ENCODE results near the gene RPL15.

RPL15 gene

DNA sequence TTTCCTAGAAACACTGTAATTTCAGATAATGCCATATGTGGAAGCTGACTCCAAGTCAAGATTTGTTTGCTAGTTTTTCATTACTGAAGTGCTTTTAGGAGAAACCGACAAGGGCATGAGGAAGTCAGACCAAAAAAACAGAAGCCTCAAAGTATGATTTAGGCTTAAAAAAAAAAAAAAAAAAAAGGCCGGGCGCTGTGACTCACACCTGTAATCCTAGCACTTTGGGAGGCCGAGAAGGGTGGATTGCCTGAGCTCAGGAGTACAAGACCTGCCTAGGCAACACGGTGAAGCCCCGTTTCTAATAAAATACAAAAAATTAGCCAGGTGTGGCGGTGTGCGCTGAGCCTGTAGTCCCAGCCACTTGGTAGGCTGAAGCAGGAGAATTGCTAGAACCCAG is 11.6 kb downstream of the RPL15 start:
- no peak for TF ChIP-seq CTCF (IDR thresholded peaks at IDR 0.05)
- no peaks in the 10 kb centered on the region for H3K9me3 ChIP-seq (ENCODE audit: control insufficient read depth, low read length)

GRCh38 chr3:23931597-23931996 is 14.7 kb downstream of the RPL15 start:
- Histone ChIP-seq H3K9ac (no peak overlapping the region), H3K27me3 (ENCODE audit: control insufficient read depth, insufficient read depth, low read length) (no peaks in the 10 kb centered on the region), H3K79me2 (no peaks in the 10 kb centered on the region), H3K4me3 (ENCODE audit: low read depth, low read length) (no peak overlapping the region), H3K27ac (no peak overlapping the region), H3K9me3 (ENCODE audit: control insufficient read depth, low read length) (no peaks in the 10 kb centered on the region), H3K4me2 (ENCODE audit: low read length) (no peak overlapping the region), H3K36me3 (ENCODE audit: control insufficient read depth, insufficient read depth, low read length) (no peaks in the 10 kb centered on the region), H2AFZ (no peak overlapping the region), H3K4me1 (no peaks in the 10 kb centered on the region)
- TF ChIP-seq CTCF (IDR thresholded peaks at IDR 0.05) = no peak

More for the DNA sequence above, 11.6 kb downstream of the RPL15 start:
- Histone ChIP-seq H3K9ac (no peak overlapping the region), H3K27ac (no peak overlapping the region), H3K4me3 (ENCODE audit: low read depth, low read length) (no peak overlapping the region), H3K27me3 (ENCODE audit: control insufficient read depth, insufficient read depth, low read length) (no peaks in the 10 kb centered on the region), H2AFZ (peak overlapping the region; percentile 44), H3K4me1 (no peaks in the 10 kb centered on the region), H3K4me2 (ENCODE audit: low read length) (no peak overlapping the region), H3K79me2 (no peaks in the 10 kb centered on the region), H3K36me3 (ENCODE audit: control insufficient read depth, insufficient read depth, low read length) (no peaks in the 10 kb centered on the region)

DNA sequence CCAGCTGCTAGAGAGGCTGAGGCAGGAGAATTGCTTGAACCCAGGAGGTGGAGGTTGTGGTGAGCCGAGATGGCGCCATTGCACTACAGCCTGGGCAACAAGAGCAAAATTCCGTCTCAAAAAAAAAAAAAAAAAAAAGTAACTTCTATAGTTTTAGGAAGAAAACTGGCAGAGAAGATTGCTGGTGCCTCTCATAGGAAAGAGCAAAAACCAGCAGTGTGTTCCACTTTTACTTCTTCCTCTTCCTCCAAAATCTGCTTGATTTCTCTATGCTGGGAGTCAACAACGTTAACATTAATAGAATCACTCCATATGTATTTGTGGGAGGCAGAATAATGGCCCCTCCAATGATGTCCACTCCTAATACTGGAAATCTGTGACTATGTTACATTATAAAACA is 15.6 kb downstream of the RPL15 start:
- H3K4me1 ChIP-seq = no peaks in the 10 kb centered on the region
- H3K9ac ChIP-seq = no peak overlapping the region
- H3K79me2 ChIP-seq = no peaks in the 10 kb centered on the region
- no peak overlapping the region for H2AFZ ChIP-seq
- no peaks in the 10 kb centered on the region for H3K27me3 ChIP-seq (ENCODE audit: control insufficient read depth, insufficient read depth, low read length)
- TF ChIP-seq CTCF (IDR thresholded peaks at IDR 0.05) = no peak
- H3K27ac ChIP-seq = no peak overlapping the region
- no peaks in the 10 kb centered on the region for H3K36me3 ChIP-seq (ENCODE audit: control insufficient read depth, insufficient read depth, low read length)
- H3K4me3 ChIP-seq (ENCODE audit: low read depth, low read length) = no peak overlapping the region
- H3K9me3 ChIP-seq (ENCODE audit: control insufficient read depth, low read length) = no peaks in the 10 kb centered on the region
- H3K4me2 ChIP-seq (ENCODE audit: low read length) = no peak overlapping the region

GRCh38 chr3:23934253-23934652 is 17.3 kb downstream of the RPL15 start:
- Histone ChIP-seq H3K4me2 (ENCODE audit: low read length) (no peak overlapping the region), H3K9me3 (ENCODE audit: control insufficient read depth, low read length) (no peaks in the 10 kb centered on the region), H3K27me3 (ENCODE audit: control insufficient read depth, insufficient read depth, low read length) (no peaks in the 10 kb centered on the region), H3K4me3 (ENCODE audit: low read depth, low read length) (no peak overlapping the region), H3K9ac (no peak overlapping the region), H3K79me2 (no peaks in the 10 kb centered on the region), H3K27ac (no peak overlapping the region), H2AFZ (no peak overlapping the region), H3K4me1 (no peaks in the 10 kb centered on the region), H3K36me3 (ENCODE audit: control insufficient read depth, insufficient read depth, low read length) (no peaks in the 10 kb centered on the region)
- TF ChIP-seq CTCF (IDR thresholded peaks at IDR 0.05) = no peak

GRCh38 chr3:23937296-23937695 is 20.4 kb downstream of the RPL15 start:
- Histone ChIP-seq H3K4me2 (ENCODE audit: low read length) (no peak overlapping the region), H3K4me1 (no peaks in the 10 kb centered on the region), H3K9ac (no peak overlapping the region), H3K27me3 (ENCODE audit: control insufficient read depth, insufficient read depth, low read length) (no peaks in the 10 kb centered on the region), H3K9me3 (ENCODE audit: control insufficient read depth, low read length) (no peaks in the 10 kb centered on the region), H3K36me3 (ENCODE audit: control insufficient read depth, insufficient read depth, low read length) (no peaks in the 10 kb centered on the region), H3K4me3 (ENCODE audit: low read depth, low read length) (no peak overlapping the region), H3K27ac (no peak overlapping the region), H2AFZ (no peak overlapping the region), H3K79me2 (no peaks in the 10 kb centered on the region)
- no peak for TF ChIP-seq CTCF (IDR thresholded peaks at IDR 0.05)
